Osteocyte (in vitro differentiated cells): ENCODE results near the gene KLHL12. TPM values are rescaled to one million over a fixed set of nuclear protein-coding genes. Genes with fewer than 3 reads are reported as not detected.

Source experiments
- DNase-seq: peaks from one replicate; pipeline ENCODE4 v3.0.0; 2021; ENCODE audit warnings: mixed read lengths; ENCODE audit not compliant: unreplicated experiment; ENCODE audit errors: extremely low spot score
- H3K27ac Mint-ChIP-seq: one replicate; pipeline ENCODE4 v1.8.0; 2021; ENCODE audit warnings: mild to moderate bottlenecking, mixed read lengths; ENCODE audit not compliant: unreplicated experiment
- H3K27me3 Mint-ChIP-seq: one replicate; pipeline ENCODE4 v1.8.0; 2021; ENCODE audit warnings: mixed read lengths; ENCODE audit not compliant: unreplicated experiment
- H3K36me3 Mint-ChIP-seq: one replicate; pipeline ENCODE4 v1.8.0; 2021; ENCODE audit warnings: mixed read lengths; ENCODE audit not compliant: unreplicated experiment
- H3K4me1 Mint-ChIP-seq: one replicate; pipeline ENCODE4 v1.8.0; 2021; ENCODE audit warnings: mixed read lengths; ENCODE audit not compliant: unreplicated experiment
- H3K4me3 Mint-ChIP-seq: one replicate; pipeline ENCODE4 v1.8.0; 2021; ENCODE audit warnings: mild to moderate bottlenecking, moderate library complexity, mixed read lengths; ENCODE audit not compliant: unreplicated experiment
- H3K9me3 Mint-ChIP-seq: one replicate; pipeline ENCODE4 v1.8.0; 2021; ENCODE audit warnings: mixed read lengths; ENCODE audit not compliant: unreplicated experiment
- CTCF ChIP-seq: fragments of 200-600 bp; sonication (generic); IDR thresholded peaks from 2 replicates; pipeline ENCODE4 v1.5.0; 2021; ENCODE audit warnings: antibody characterized with exemption, mild to moderate bottlenecking, moderate library complexity
- total RNA-seq: library from RNA; stranded (reverse); gene quantifications from 2 replicates; pipeline ENCODE4 v1.2.1, GENCODE V29; 2021

Gene KLHL12
- total RNA-seq, 1 donor from 2014 or later: 24.2 TPM

GRCh38 chr1:202957733-202958543 lies 30.9 kb upstream of the KLHL12 start, which contains the start of gene ADIPOR1:
ADIPOR1 (minus strand) TSS chr1:202958312; CDS start chr1:202951070, 7,242 bp downstream.
- no peak for TF ChIP-seq CTCF
- H3K27me3 Mint-ChIP-seq: no peaks in the 10 kb centered on the region
- no peaks in the 10 kb centered on the region for H3K9me3 Mint-ChIP-seq
- peaks cover 22% of the 10 kb centered on the region for H3K4me1 Mint-ChIP-seq
- H3K27ac Mint-ChIP-seq: peak within 1 kb of the TSS; percentile 64
- peak; percentile 94 for DNase-seq
- peak within 1 kb of the TSS; percentile 84 for H3K4me3 Mint-ChIP-seq
- H3K36me3 Mint-ChIP-seq: no peaks in the 10 kb centered on the region

GRCh38 chr1:202956969-202957368 lies 29.9 kb upstream of the KLHL12 start:
- Mint-ChIP-seq H3K4me1 (peaks cover 22% of the 10 kb centered on the region), H3K4me3 (peak overlapping the region; percentile 80), H3K36me3 (no peaks in the 10 kb centered on the region), H3K27me3 (no peaks in the 10 kb centered on the region), H3K9me3 (no peaks in the 10 kb centered on the region), H3K27ac (peak overlapping the region; percentile 64)
- no peak for TF ChIP-seq CTCF
- no peak for DNase-seq

GRCh38 chr1:202954057-202954745 lies 27.2 kb upstream of the KLHL12 start:
- no peak for DNase-seq
- no peak overlapping the region for H3K27ac Mint-ChIP-seq

GRCh38 chr1:202953392-202953791 lies 26.4 kb upstream of the KLHL12 start:
- Mint-ChIP-seq H3K36me3 (peaks cover 7% of the 10 kb centered on the region), H3K4me3 (no peak overlapping the region), H3K9me3 (no peaks in the 10 kb centered on the region), H3K4me1 (peaks cover 14% of the 10 kb centered on the region), H3K27me3 (no peaks in the 10 kb centered on the region), H3K27ac (no peak overlapping the region)
- DNase-seq: no peak
- TF ChIP-seq CTCF: no peak

More at GRCh38 chr1:202954057-202954745, 27.2 kb upstream of the KLHL12 start:
- no peak for TF ChIP-seq CTCF
- H3K9me3 Mint-ChIP-seq: no peaks in the 10 kb centered on the region
- H3K36me3 Mint-ChIP-seq: peaks cover 4% of the 10 kb centered on the region
- no peak overlapping the region for H3K4me3 Mint-ChIP-seq
- H3K4me1 Mint-ChIP-seq: peaks cover 22% of the 10 kb centered on the region
- no peaks in the 10 kb centered on the region for H3K27me3 Mint-ChIP-seq

- no peak overlapping the region for H3K4me3 Mint-ChIP-seq
- DNase-seq: no peak
- peaks cover 12% of the 10 kb centered on the region for H3K36me3 Mint-ChIP-seq
- no peak overlapping the region for H3K27ac Mint-ChIP-seq
- no peaks in the 10 kb centered on the region for H3K9me3 Mint-ChIP-seq
- peaks cover 13% of the 10 kb centered on the region for H3K4me1 Mint-ChIP-seq
- no peaks in the 10 kb centered on the region for H3K27me3 Mint-ChIP-seq
- TF ChIP-seq CTCF: no peak
Observed at GRCh38 chr1:202952818-202953217, 25.8 kb upstream of the KLHL12 start.
